Caki2 (cell line): Measurements from ENCODE around the gene IGSF22. TPM values are rescaled to one million over a fixed set of nuclear protein-coding genes. Genes with fewer than 3 reads are reported as not detected.
"Not testable (repeated sequence)": the region's sequence is repeated elsewhere in the genome, so short reads cannot be mapped to it uniquely, and the experiment has no call there.

Experiments used
- DNase-seq: peaks from one replicate; pipeline ENCODE4 v3.0.0-alpha.2; 2015; ENCODE audit warnings: low read depth
- in situ Hi-C: cut with HindIII; loops from 2 replicates; pipeline ENCODE4 v1.10.0; 2016; ENCODE audit warnings: low sequenced_read_pairs, low pct_unique_long_range_greater_than_20kb, mixed read lengths
- total RNA-seq: library from RNA; depleted of rRNA; stranded (reverse); fragments of >200 nt; shearing (Covaris generic); gene quantifications from 2 replicates; pipeline ENCODE4 v1.2.3, GENCODE V29; 2014; ENCODE audit warnings: low replicate concordance

Gene IGSF22
- total RNA-seq, 1 experiment from 2014 or later, result not detected

- DNase-seq, result peak; percentile 19
- in situ Hi-C loops, result no loop called here
These were observed 25.6 kb downstream of the IGSF22 start for GRCh38 chr11:18700375-18700774.

- no peak for DNase-seq
- in situ Hi-C loops, result no loop called here
These were observed 26.1 kb downstream of the IGSF22 start for GRCh38 chr11:18699848-18700261.

GRCh38 chr11:18699269-18699596, 26.8 kb downstream of the IGSF22 start:
- no peak for DNase-seq
- in situ Hi-C loops, result no loop called here

- in situ Hi-C loops, result no loop called here
- DNase-seq, result peak; percentile 89
These were observed 27.4 kb downstream of the IGSF22 start, which contains the start of gene TMEM86A for GRCh38 chr11:18698341-18699268. Gene TMEM86A (plus strand): TSS chr11:18698779. CDS start chr11:18698887, 108 bp downstream.

GRCh38 chr11:18697576-18697975, 28.4 kb downstream of the IGSF22 start:
- in situ Hi-C loops, result no loop called here
- no peak for DNase-seq

GRCh38 chr11:18696638-18697225, 29.3 kb downstream of the IGSF22 start:
- DNase-seq, result no peak
- in situ Hi-C loops, result no loop called here

- DNase-seq, result no peak
- in situ Hi-C loops, result no loop called here
These were observed 32.8 kb downstream of the IGSF22 start for GRCh38 chr11:18692941-18693760.

- DNase-seq, in situ Hi-C loops: not testable (repeated sequence)
These were observed 34.4 kb downstream of the IGSF22 start for GRCh38 chr11:18691467-18692140.

GRCh38 chr11:18684267-18684666, 41.7 kb downstream of the IGSF22 start:
- no peak for DNase-seq
- in situ Hi-C loops, result no loop called here

GRCh38 chr11:18682466-18682865, 43.5 kb downstream of the IGSF22 start:
- DNase-seq, result no peak
- in situ Hi-C loops, result no loop called here

- in situ Hi-C loops, DNase-seq: not testable (repeated sequence)
These were observed 44.0 kb downstream of the IGSF22 start for GRCh38 chr11:18681949-18682348.

- DNase-seq, result no peak
- in situ Hi-C loops, result no loop called here
These were observed 48.4 kb downstream of the IGSF22 start for GRCh38 chr11:18677560-18677959.

- in situ Hi-C loops, result no loop called here
- DNase-seq, result no peak
These were observed 49.2 kb downstream of the IGSF22 start for GRCh38 chr11:18676803-18677202.

GRCh38 chr11:18672209-18672608, 53.8 kb downstream of the IGSF22 start:
- DNase-seq, result not testable (repeated sequence)

GRCh38 chr11:18671246-18671645, 54.7 kb downstream of the IGSF22 start:
- DNase-seq, result no peak
- in situ Hi-C loops, result no loop called here

More at GRCh38 chr11:18672209-18672608, 53.8 kb downstream of the IGSF22 start:
- in situ Hi-C loops, result not testable (repeated sequence)

GRCh38 chr11:18669711-18670110, 56.3 kb downstream of the IGSF22 start:
- in situ Hi-C loops, result no loop called here
- DNase-seq, result no peak

- DNase-seq, result no peak
These were observed 56.8 kb downstream of the IGSF22 start for GRCh38 chr11:18669219-18669596.

GRCh38 chr11:18668131-18668530, 57.9 kb downstream of the IGSF22 start:
- in situ Hi-C loops, result no loop called here

More at GRCh38 chr11:18669219-18669596, 56.8 kb downstream of the IGSF22 start:
- in situ Hi-C loops, result no loop called here

More at GRCh38 chr11:18668131-18668530, 57.9 kb downstream of the IGSF22 start:
- no peak for DNase-seq
